Measurements from ENCODE around the gene CEP170B. TPM values are rescaled to one million over a fixed set of nuclear protein-coding genes. Genes with fewer than 3 reads are reported as not detected.
"Not testable (repeated sequence)": the region's sequence is repeated elsewhere in the genome, so short reads cannot be mapped to it uniquely, and the experiment has no call there.

Gene CEP170B
- total and polyA plus RNA-seq, 2 donors (not counting 1 experiment from before 2014, with no cell fraction given) = 0.16 to 0.59 TPM

DNA sequence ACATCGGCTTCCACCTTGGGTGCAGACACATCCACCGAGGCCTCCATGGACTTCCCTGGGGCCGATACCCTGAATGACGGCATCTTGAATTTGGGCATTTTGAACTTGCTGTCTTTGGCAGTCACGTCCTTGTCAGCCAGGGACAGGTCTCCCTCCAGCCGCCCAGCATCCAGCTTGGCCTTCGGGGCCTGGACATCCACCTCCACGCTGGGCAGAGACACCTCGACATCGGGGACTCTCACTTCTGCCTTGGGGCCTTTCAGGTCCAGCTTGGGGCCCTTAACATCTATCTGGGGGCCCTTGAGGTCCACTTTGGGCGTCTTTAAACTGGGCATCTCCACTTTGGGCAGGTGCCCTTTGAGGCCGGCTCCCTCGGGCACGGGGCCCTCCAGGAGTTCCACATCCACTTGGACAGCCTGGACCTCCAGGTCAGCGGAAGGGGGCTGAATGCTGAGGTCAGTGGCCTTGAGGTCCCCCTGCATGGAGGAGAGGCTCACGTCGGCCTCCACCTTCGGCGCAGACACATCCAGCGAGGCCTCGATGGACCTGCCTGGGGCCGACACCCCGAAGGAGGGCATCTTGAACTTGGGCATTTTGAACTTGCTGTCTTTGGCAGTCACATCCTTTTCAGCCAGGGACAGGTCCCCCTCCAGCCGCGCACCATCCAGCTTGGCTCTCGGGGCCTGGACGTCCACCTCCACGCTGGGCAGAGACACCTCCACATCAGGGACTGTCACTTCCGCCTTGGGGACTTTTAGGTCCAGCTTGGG, 79.6 kb downstream of the CEP170B start:
- H3K4me3 ChIP-seq (ENCODE audit: control extremely low read depth in 1 of 5, extremely low read depth in 1 of 5, insufficient read depth in 1 of 5, low read depth in 2 of 5, low read length in 4 of 5); intact Hi-C loops (cut with micrococcal nuclease); H3K79me2 ChIP-seq (ENCODE audit: control insufficient read depth, insufficient read depth, low read length); ATAC-seq (ENCODE audit: low read depth); H3K4me1 Mint-ChIP-seq; H3K36me3 ChIP-seq (replicated peaks in 1 of 2; ENCODE audit: control extremely low read depth in 1 of 2, control insufficient read depth in 1 of 2, extremely low read depth in 1 of 2, insufficient read depth in 2 of 2, low read length in 1 of 2); H3K4me3 Mint-ChIP-seq; POLR2A ChIA-PET; H3K9ac ChIP-seq (ENCODE audit: low read length); H3K27me3 ChIP-seq (replicated peaks in 1 of 4; ENCODE audit: control extremely low read depth in 1 of 4, control insufficient read depth in 3 of 4, insufficient read depth in 4 of 4, low read length in 3 of 4); DNase-seq; H4K20me1 ChIP-seq (ENCODE audit: control insufficient read depth, insufficient read depth, low read length, poor library complexity, severe bottlenecking); H3K4me1 ChIP-seq (ENCODE audit: control insufficient read depth in 2 of 2, insufficient read depth in 2 of 2, low read length in 2 of 2); H3K9me3 ChIP-seq (ENCODE audit: control extremely low read depth in 1 of 3, control insufficient read depth in 2 of 3, insufficient read depth in 1 of 3, low read length in 2 of 3); H3K9me3 Mint-ChIP-seq (ENCODE audit: insufficient read depth); CTCF ChIA-PET; H3K27me3 Mint-ChIP-seq; H3K4me2 ChIP-seq (replicated peaks; ENCODE audit: low read depth, low read length, poor library complexity, severe bottlenecking); H2AFZ ChIP-seq (ENCODE audit: insufficient read depth, low read depth, low read length, poor library complexity, severe bottlenecking); H3K27ac ChIP-seq (ENCODE audit: low read length in 2 of 2); H3K27ac Mint-ChIP-seq: not testable (repeated sequence)
- 94% methylated on average over 28 of the region's 29 CpGs for WGBS (ENCODE audit: insufficient coverage)

DNA sequence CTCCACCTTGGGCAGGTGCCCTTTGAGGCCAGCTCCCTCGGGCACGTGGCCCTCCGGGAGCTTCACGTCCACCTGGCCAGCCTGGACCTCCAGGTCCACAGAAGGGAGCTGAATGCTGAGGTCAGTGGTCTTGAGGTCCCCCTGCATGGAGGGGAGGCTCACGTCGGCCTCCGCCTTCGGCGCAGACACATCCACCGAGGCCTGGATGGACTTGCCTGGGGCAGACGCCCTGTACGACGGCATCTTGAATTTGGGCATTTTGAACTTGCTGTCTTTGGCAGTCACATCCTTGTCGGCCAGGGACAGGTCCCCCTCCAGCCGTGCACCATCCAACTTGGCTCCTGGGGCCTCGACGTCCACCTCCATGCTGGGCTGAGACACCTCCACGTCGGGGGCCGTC, 80.2 kb downstream of the CEP170B start:
- H3K9ac ChIP-seq (ENCODE audit: low read length) = not testable (repeated sequence)

More for the DNA sequence above, 80.2 kb downstream of the CEP170B start:
- POLR2A ChIA-PET; H3K4me1 Mint-ChIP-seq; H3K36me3 ChIP-seq (replicated peaks in 1 of 2; ENCODE audit: control extremely low read depth in 1 of 2, control insufficient read depth in 1 of 2, extremely low read depth in 1 of 2, insufficient read depth in 2 of 2, low read length in 1 of 2); CTCF ChIA-PET; H3K4me3 ChIP-seq (ENCODE audit: control extremely low read depth in 1 of 5, extremely low read depth in 1 of 5, insufficient read depth in 1 of 5, low read depth in 2 of 5, low read length in 4 of 5); H3K27me3 ChIP-seq (replicated peaks in 1 of 4; ENCODE audit: control extremely low read depth in 1 of 4, control insufficient read depth in 3 of 4, insufficient read depth in 4 of 4, low read length in 3 of 4); ATAC-seq (ENCODE audit: low read depth); H3K4me2 ChIP-seq (replicated peaks; ENCODE audit: low read depth, low read length, poor library complexity, severe bottlenecking); H4K20me1 ChIP-seq (ENCODE audit: control insufficient read depth, insufficient read depth, low read length, poor library complexity, severe bottlenecking); H3K9me3 Mint-ChIP-seq (ENCODE audit: insufficient read depth); H3K9me3 ChIP-seq (ENCODE audit: control extremely low read depth in 1 of 3, control insufficient read depth in 2 of 3, insufficient read depth in 1 of 3, low read length in 2 of 3); DNase-seq; H3K27ac ChIP-seq (ENCODE audit: low read length in 2 of 2); intact Hi-C loops (cut with micrococcal nuclease); H3K4me1 ChIP-seq (ENCODE audit: control insufficient read depth in 2 of 2, insufficient read depth in 2 of 2, low read length in 2 of 2); H3K27ac Mint-ChIP-seq; H3K4me3 Mint-ChIP-seq; H2AFZ ChIP-seq (ENCODE audit: insufficient read depth, low read depth, low read length, poor library complexity, severe bottlenecking); H3K27me3 Mint-ChIP-seq; H3K79me2 ChIP-seq (ENCODE audit: control insufficient read depth, insufficient read depth, low read length): not testable (repeated sequence)
- 90% methylated on average over 20 of the region's 20 CpGs for WGBS (ENCODE audit: insufficient coverage)

Other genes with a start within 250 kb of the CEP170B start
- gene INF2, start 175.7 kb upstream of the CEP170B start, total RNA-seq = 90.2 and 94.2 TPM in 2 replicates
- gene INF2, start 175.7 kb upstream of the CEP170B start, polyA plus RNA-seq = 45.4 and 100 TPM in 2 replicates
- gene ADSS1, start 141.0 kb upstream of the CEP170B start, total RNA-seq = 1.00 and 1.7 TPM in 2 replicates
- 0.33 and 0.37 TPM in 2 replicates for gene ADSS1, start 141.0 kb upstream of the CEP170B start, polyA plus RNA-seq
- gene SIVA1, start 112.1 kb upstream of the CEP170B start, total RNA-seq = 50.7 and 52.5 TPM in 2 replicates
- gene SIVA1, start 112.1 kb upstream of the CEP170B start, polyA plus RNA-seq = 108 and 123 TPM in 2 replicates
- gene AKT1, start 69.5 kb upstream of the CEP170B start, total RNA-seq = 71.1 and 85.4 TPM in 2 replicates
- gene AKT1, start 69.5 kb upstream of the CEP170B start, polyA plus RNA-seq = 90.1 and 109 TPM in 2 replicates
- 7.2 and 8.3 TPM in 2 replicates for gene ZBTB42, start 64.2 kb upstream of the CEP170B start, total RNA-seq
- gene ZBTB42, start 64.2 kb upstream of the CEP170B start, polyA plus RNA-seq = 1.2 and 1.6 TPM in 2 replicates
- 49.9 and 51.0 TPM in 2 replicates for gene PLD4, start 59.6 kb downstream of the CEP170B start, total RNA-seq
- 79.7 and 91.2 TPM in 2 replicates for gene PLD4, start 59.6 kb downstream of the CEP170B start, polyA plus RNA-seq
- gene AHNAK2, start 113.1 kb downstream of the CEP170B start, total RNA-seq = not detected in 2 replicates
- gene AHNAK2, start 113.1 kb downstream of the CEP170B start, polyA plus RNA-seq = not detected in 2 replicates
- 5.3 and 5.5 TPM in 2 replicates for gene CLBA1, start 120.5 kb downstream of the CEP170B start, total RNA-seq
- gene CLBA1, start 120.5 kb downstream of the CEP170B start, polyA plus RNA-seq = 0.63 and 1.3 TPM in 2 replicates
- gene CDCA4, start 155.8 kb downstream of the CEP170B start, total RNA-seq = 10.7 and 11.7 TPM in 2 replicates
- gene CDCA4, start 155.8 kb downstream of the CEP170B start, polyA plus RNA-seq = 6.3 and 7.2 TPM in 2 replicates
- gene GPR132, start 200.2 kb downstream of the CEP170B start, total RNA-seq = 54.5 and 63.2 TPM in 2 replicates
- 38.6 and 47.8 TPM in 2 replicates for gene GPR132, start 200.2 kb downstream of the CEP170B start, polyA plus RNA-seq